Skeletal muscle satellite cell (primary cell): ENCODE measurements around the gene ATP1A4.

ENCODE experiments used
- H3K27me3 ChIP-seq: 2 replicates; pipeline ENCODE4 v1.7.0; 2013; ENCODE audit warnings: low read length; ENCODE audit not compliant: control insufficient read depth, insufficient read depth
- H3K36me3 ChIP-seq: 2 replicates; pipeline ENCODE4 v1.7.0; 2013; ENCODE audit warnings: mild to moderate bottlenecking, control low read depth, low read length; ENCODE audit not compliant: insufficient read depth
- H3K4me1 ChIP-seq: 2 replicates; pipeline ENCODE4 v1.7.0; 2013; ENCODE audit warnings: low read length; ENCODE audit not compliant: control insufficient read depth, insufficient read depth
- H3K4me2 ChIP-seq: 2 replicates; pipeline ENCODE4 v1.7.0; 2013; ENCODE audit warnings: mild to moderate bottlenecking, low read length
- H3K4me3 ChIP-seq: 2 replicates; pipeline ENCODE4 v1.7.0; 2013; ENCODE audit warnings: low read length
- H3K9ac ChIP-seq: 2 replicates; pipeline ENCODE4 v1.7.0; 2013; ENCODE audit warnings: mild to moderate bottlenecking, low read depth, low read length, moderate library complexity
- H3K9me3 ChIP-seq: replicated peaks from 2 replicates; pipeline ENCODE4 v1.7.0; 2013; ENCODE audit warnings: mild to moderate bottlenecking, control low read depth, low read length

ATP1A4 gene

GRCh38 chr1:160133990-160134770 lies 17.2 kb upstream of the ATP1A4 start:
- H3K4me2 ChIP-seq: no peak overlapping the region
- no peaks in the 10 kb centered on the region for H3K9me3 ChIP-seq
- no peak overlapping the region for H3K4me3 ChIP-seq
- no peak overlapping the region for H3K9ac ChIP-seq
- H3K27me3 ChIP-seq: peaks cover 66% of the 10 kb centered on the region
- H3K36me3 ChIP-seq: no peaks in the 10 kb centered on the region
- peaks cover 14% of the 10 kb centered on the region for H3K4me1 ChIP-seq

GRCh38 chr1:160134791-160135572 lies 16.4 kb upstream of the ATP1A4 start:
- Histone ChIP-seq H3K4me3 (no peak overlapping the region), H3K4me2 (no peak overlapping the region), H3K9me3 (no peaks in the 10 kb centered on the region), H3K4me1 (peaks cover 11% of the 10 kb centered on the region), H3K27me3 (peaks cover 67% of the 10 kb centered on the region), H3K9ac (no peak overlapping the region), H3K36me3 (no peaks in the 10 kb centered on the region)

- no peaks in the 10 kb centered on the region for H3K36me3 ChIP-seq
Measured at GRCh38 chr1:160136121-160136925, 15.1 kb upstream of the ATP1A4 start.

GRCh38 chr1:160136926-160137200 lies 14.5 kb upstream of the ATP1A4 start:
- Histone ChIP-seq H3K4me2 (no peak overlapping the region), H3K36me3 (no peaks in the 10 kb centered on the region), H3K4me3 (no peak overlapping the region), H3K9ac (no peak overlapping the region), H3K9me3 (no peaks in the 10 kb centered on the region), H3K27me3 (peaks cover 72% of the 10 kb centered on the region), H3K4me1 (peaks cover 5% of the 10 kb centered on the region)

More at GRCh38 chr1:160136121-160136925, 15.1 kb upstream of the ATP1A4 start:
- Histone ChIP-seq H3K27me3 (peaks cover 72% of the 10 kb centered on the region), H3K4me1 (peaks cover 8% of the 10 kb centered on the region), H3K9me3 (no peaks in the 10 kb centered on the region), H3K4me3 (no peak overlapping the region), H3K9ac (no peak overlapping the region), H3K4me2 (no peak overlapping the region)

GRCh38 chr1:160137216-160137862 lies 14.1 kb upstream of the ATP1A4 start:
- peaks cover 71% of the 10 kb centered on the region for H3K27me3 ChIP-seq
- no peaks in the 10 kb centered on the region for H3K36me3 ChIP-seq

GRCh38 chr1:160139840-160140239 lies 11.6 kb upstream of the ATP1A4 start:
- Histone ChIP-seq H3K9ac (no peak overlapping the region), H3K27me3 (peaks cover 55% of the 10 kb centered on the region), H3K36me3 (no peaks in the 10 kb centered on the region), H3K4me2 (no peak overlapping the region), H3K4me1 (no peaks in the 10 kb centered on the region), H3K9me3 (no peaks in the 10 kb centered on the region), H3K4me3 (no peak overlapping the region)

More at GRCh38 chr1:160137216-160137862, 14.1 kb upstream of the ATP1A4 start:
- no peak overlapping the region for H3K4me3 ChIP-seq
- no peaks in the 10 kb centered on the region for H3K9me3 ChIP-seq
- peaks cover under 1% of the 10 kb centered on the region for H3K4me1 ChIP-seq
- no peak overlapping the region for H3K9ac ChIP-seq
- no peak overlapping the region for H3K4me2 ChIP-seq

GRCh38 chr1:160143695-160144094 lies 7.7 kb upstream of the ATP1A4 start:
- Histone ChIP-seq H3K4me2 (no peak overlapping the region), H3K4me3 (no peak overlapping the region), H3K36me3 (no peaks in the 10 kb centered on the region), H3K4me1 (no peaks in the 10 kb centered on the region), H3K9ac (no peak overlapping the region), H3K27me3 (peaks cover 29% of the 10 kb centered on the region), H3K9me3 (no peaks in the 10 kb centered on the region)

- no peaks in the 10 kb centered on the region for H3K36me3 ChIP-seq
- no peak overlapping the region for H3K4me3 ChIP-seq
- H3K9me3 ChIP-seq: no peaks in the 10 kb centered on the region
- peaks cover 8% of the 10 kb centered on the region for H3K4me1 ChIP-seq
- no peak overlapping the region for H3K9ac ChIP-seq
- H3K4me2 ChIP-seq: no peak overlapping the region
- H3K27me3 ChIP-seq: peaks cover 20% of the 10 kb centered on the region
Measured at GRCh38 chr1:160144921-160145320, 6.5 kb upstream of the ATP1A4 start.

GRCh38 chr1:160146107-160146506 lies 5.3 kb upstream of the ATP1A4 start:
- peaks cover 10% of the 10 kb centered on the region for H3K27me3 ChIP-seq
- no peaks in the 10 kb centered on the region for H3K9me3 ChIP-seq
- H3K4me3 ChIP-seq: no peak overlapping the region
- no peak overlapping the region for H3K9ac ChIP-seq
- H3K4me2 ChIP-seq: no peak overlapping the region
- no peaks in the 10 kb centered on the region for H3K36me3 ChIP-seq
- H3K4me1 ChIP-seq: peaks cover 8% of the 10 kb centered on the region

- Histone ChIP-seq H3K4me2 (no peak overlapping the region), H3K36me3 (no peaks in the 10 kb centered on the region), H3K27me3 (peaks cover 3% of the 10 kb centered on the region), H3K4me3 (no peak overlapping the region), H3K9ac (no peak overlapping the region), H3K4me1 (peaks cover 8% of the 10 kb centered on the region), H3K9me3 (no peaks in the 10 kb centered on the region)
Measured at GRCh38 chr1:160148121-160148520, 3.3 kb upstream of the ATP1A4 start.

- Histone ChIP-seq H3K4me3 (no peak overlapping the region), H3K9ac (no peak overlapping the region), H3K36me3 (no peaks in the 10 kb centered on the region), H3K9me3 (no peaks in the 10 kb centered on the region), H3K4me2 (no peak overlapping the region), H3K4me1 (peaks cover 8% of the 10 kb centered on the region), H3K27me3 (peaks cover 3% of the 10 kb centered on the region)
Measured at GRCh38 chr1:160149233-160149632, 2.2 kb upstream of the ATP1A4 start.
